Skeletal muscle satellite cell (primary cell): ENCODE data around the gene PLD3.
"Not testable (repeated sequence)": the region's sequence is repeated elsewhere in the genome, so short reads cannot be mapped to it uniquely, and the experiment has no call there.

Experiments used
- H3K27me3 ChIP-seq: 2 replicates; pipeline ENCODE4 v1.7.0; 2013; ENCODE audit warnings: low read length; ENCODE audit not compliant: control insufficient read depth, insufficient read depth
- H3K36me3 ChIP-seq: 2 replicates; pipeline ENCODE4 v1.7.0; 2013; ENCODE audit warnings: mild to moderate bottlenecking, control low read depth, low read length; ENCODE audit not compliant: insufficient read depth
- H3K4me1 ChIP-seq: 2 replicates; pipeline ENCODE4 v1.7.0; 2013; ENCODE audit warnings: low read length; ENCODE audit not compliant: control insufficient read depth, insufficient read depth
- H3K4me2 ChIP-seq: 2 replicates; pipeline ENCODE4 v1.7.0; 2013; ENCODE audit warnings: mild to moderate bottlenecking, low read length
- H3K4me3 ChIP-seq: 2 replicates; pipeline ENCODE4 v1.7.0; 2013; ENCODE audit warnings: low read length
- H3K9ac ChIP-seq: 2 replicates; pipeline ENCODE4 v1.7.0; 2013; ENCODE audit warnings: mild to moderate bottlenecking, low read depth, low read length, moderate library complexity
- H3K9me3 ChIP-seq: replicated peaks from 2 replicates; pipeline ENCODE4 v1.7.0; 2013; ENCODE audit warnings: mild to moderate bottlenecking, control low read depth, low read length

The PLD3 gene

GRCh38 chr19:40366697-40367561 is 18.4 kb downstream of the PLD3 start:
- H3K9me3 ChIP-seq, result no peaks in the 10 kb centered on the region
- no peak overlapping the region for H3K9ac ChIP-seq
- H3K36me3 ChIP-seq, result peaks cover 25% of the 10 kb centered on the region
- H3K27me3 ChIP-seq, result no peaks in the 10 kb centered on the region
- H3K4me2 ChIP-seq, result no peak overlapping the region
- H3K4me3 ChIP-seq, result no peak overlapping the region
- H3K4me1 ChIP-seq, result peaks cover 4% of the 10 kb centered on the region

- peaks cover 3% of the 10 kb centered on the region for H3K4me1 ChIP-seq
- H3K4me3 ChIP-seq, result no peak overlapping the region
- H3K9me3 ChIP-seq, result no peaks in the 10 kb centered on the region
- no peak overlapping the region for H3K9ac ChIP-seq
- H3K4me2 ChIP-seq, result no peak overlapping the region
- no peaks in the 10 kb centered on the region for H3K27me3 ChIP-seq
- peaks cover 34% of the 10 kb centered on the region for H3K36me3 ChIP-seq
These were observed 19.3 kb downstream of the PLD3 start for GRCh38 chr19:40367577-40368434.

- Histone ChIP-seq H3K4me1 (no peaks in the 10 kb centered on the region), H3K9ac (no peak overlapping the region), H3K4me3 (no peak overlapping the region), H3K4me2 (no peak overlapping the region), H3K27me3 (no peaks in the 10 kb centered on the region), H3K9me3 (no peaks in the 10 kb centered on the region), H3K36me3 (peaks cover 45% of the 10 kb centered on the region)
These were observed 21.3 kb downstream of the PLD3 start for GRCh38 chr19:40369797-40370196.

GRCh38 chr19:40370253-40370652 is 21.8 kb downstream of the PLD3 start:
- H3K4me1 ChIP-seq, H3K4me3 ChIP-seq, H3K9me3 ChIP-seq, H3K9ac ChIP-seq, H3K4me2 ChIP-seq, H3K27me3 ChIP-seq: not testable (repeated sequence)
- H3K36me3 ChIP-seq, result peaks cover 45% of the 10 kb centered on the region

- Histone ChIP-seq H3K36me3 (peaks cover 45% of the 10 kb centered on the region), H3K4me3 (no peak overlapping the region)
These were observed 22.7 kb downstream of the PLD3 start for GRCh38 chr19:40370997-40371801.

GRCh38 chr19:40371802-40372122 is 23.3 kb downstream of the PLD3 start:
- Histone ChIP-seq H3K9me3 (no peaks in the 10 kb centered on the region), H3K36me3 (peaks cover 45% of the 10 kb centered on the region), H3K4me1 (no peaks in the 10 kb centered on the region), H3K4me3 (no peak overlapping the region), H3K4me2 (no peak overlapping the region), H3K27me3 (no peaks in the 10 kb centered on the region), H3K9ac (no peak overlapping the region)

More at GRCh38 chr19:40370997-40371801, 22.7 kb downstream of the PLD3 start:
- Histone ChIP-seq H3K27me3 (no peaks in the 10 kb centered on the region), H3K4me1 (no peaks in the 10 kb centered on the region), H3K9me3 (no peaks in the 10 kb centered on the region), H3K4me2 (no peak overlapping the region), H3K9ac (no peak overlapping the region)

GRCh38 chr19:40374084-40374483 is 25.6 kb downstream of the PLD3 start:
- H3K4me3 ChIP-seq, result no peak overlapping the region
- H3K27me3 ChIP-seq, result no peaks in the 10 kb centered on the region
- H3K4me2 ChIP-seq, result no peak overlapping the region
- H3K9me3 ChIP-seq, result no peaks in the 10 kb centered on the region
- H3K36me3 ChIP-seq, result peaks cover 41% of the 10 kb centered on the region
- no peaks in the 10 kb centered on the region for H3K4me1 ChIP-seq
- H3K9ac ChIP-seq, result no peak overlapping the region

GRCh38 chr19:40376286-40376862 is 27.9 kb downstream of the PLD3 start:
- no peaks in the 10 kb centered on the region for H3K27me3 ChIP-seq

GRCh38 chr19:40377876-40378385 is 29.4 kb downstream of the PLD3 start:
- Histone ChIP-seq H3K4me1 (no peaks in the 10 kb centered on the region), H3K9me3 (no peaks in the 10 kb centered on the region), H3K4me2 (no peak overlapping the region), H3K27me3 (no peaks in the 10 kb centered on the region), H3K36me3 (peaks cover 14% of the 10 kb centered on the region), H3K9ac (no peak overlapping the region), H3K4me3 (no peak overlapping the region)

More at GRCh38 chr19:40376286-40376862, 27.9 kb downstream of the PLD3 start:
- no peaks in the 10 kb centered on the region for H3K4me1 ChIP-seq
- no peak overlapping the region for H3K9ac ChIP-seq
- H3K4me3 ChIP-seq, result no peak overlapping the region
- no peak overlapping the region for H3K4me2 ChIP-seq
- H3K36me3 ChIP-seq, result peaks cover 28% of the 10 kb centered on the region
- H3K9me3 ChIP-seq, result no peaks in the 10 kb centered on the region

- no peak overlapping the region for H3K4me2 ChIP-seq
- no peak overlapping the region for H3K4me3 ChIP-seq
- no peak overlapping the region for H3K9ac ChIP-seq
- H3K36me3 ChIP-seq, result peaks cover 11% of the 10 kb centered on the region
- H3K27me3 ChIP-seq, result no peaks in the 10 kb centered on the region
- no peaks in the 10 kb centered on the region for H3K9me3 ChIP-seq
- no peaks in the 10 kb centered on the region for H3K4me1 ChIP-seq
These were observed 30.0 kb downstream of the PLD3 start for GRCh38 chr19:40378509-40378908.
